H9 (cell line): ENCODE measurements around the gene TENM4. TPM values are rescaled to one million over a fixed set of nuclear protein-coding genes. Genes with fewer than 3 reads are reported as not detected.

Experiments used
- DNase-seq: peaks from one replicate; pipeline ENCODE4 v3.0.0-alpha.2; 2017
- H2AFZ ChIP-seq: one replicate; pipeline ENCODE4 v1.6.1; 2013; ENCODE audit warnings: mild to moderate bottlenecking, low read length, control low read depth, moderate library complexity
- H2AK5ac ChIP-seq: 2 replicates; pipeline ENCODE4 v1.6.1; 2013; ENCODE audit warnings: low read length, control low read depth, mixed read lengths; ENCODE audit not compliant: insufficient read length
- H2BK120ac ChIP-seq: one replicate; pipeline ENCODE4 v1.6.1; 2013; ENCODE audit warnings: low read depth, mild to moderate bottlenecking, low read length, control low read depth, inconsistent platforms; ENCODE audit not compliant: poor library complexity, severe bottlenecking
- H2BK12ac ChIP-seq: 2 replicates; pipeline ENCODE4 v1.6.1; 2013; ENCODE audit warnings: low read length, control low read depth, mixed read lengths, low read depth; ENCODE audit not compliant: insufficient read length
- H2BK15ac ChIP-seq: 2 replicates; pipeline ENCODE4 v1.6.1; 2013; ENCODE audit warnings: low read depth, low read length, control low read depth
- H2BK20ac ChIP-seq: one replicate; pipeline ENCODE4 v1.6.1; 2013; ENCODE audit warnings: low read depth, mild to moderate bottlenecking, low read length, control low read depth, inconsistent platforms; ENCODE audit not compliant: poor library complexity, severe bottlenecking
- H2BK5ac ChIP-seq: 2 replicates; pipeline ENCODE4 v1.6.1; 2013; ENCODE audit warnings: low read length, control low read depth, mixed read lengths; ENCODE audit not compliant: insufficient read length
- H3K14ac ChIP-seq: 2 replicates; pipeline ENCODE4 v1.6.1; 2013; ENCODE audit warnings: low read length, control low read depth; ENCODE audit not compliant: insufficient read depth
- H3K18ac ChIP-seq: 2 replicates; pipeline ENCODE4 v1.6.1; 2013; ENCODE audit warnings: low read depth, mild to moderate bottlenecking, mixed read lengths, low read length, control low read depth; ENCODE audit not compliant: insufficient read length
- H3K23ac ChIP-seq: 2 replicates; pipeline ENCODE4 v1.6.1; 2013; ENCODE audit warnings: low read length, control low read depth, mixed read lengths, low read depth; ENCODE audit not compliant: insufficient read length
- H3K23me2 ChIP-seq: 2 replicates; pipeline ENCODE4 v1.6.1; 2013; ENCODE audit warnings: low read depth, mild to moderate bottlenecking, mixed read lengths, low read length, control low read depth; ENCODE audit not compliant: insufficient read length, poor library complexity, severe bottlenecking
- H3K27ac ChIP-seq: 2 replicates; pipeline ENCODE4 v1.5.1; 2013; ENCODE audit warnings: low read length, control low read depth, mixed read lengths, low read depth; ENCODE audit not compliant: insufficient read length
- H3K27me3 ChIP-seq: 2 replicates; pipeline ENCODE4 v1.6.1; 2013; ENCODE audit warnings: low read length, control low read depth, inconsistent platforms; ENCODE audit not compliant: insufficient read depth
- H3K4ac ChIP-seq: 2 replicates; pipeline ENCODE4 v1.6.1; 2013; ENCODE audit warnings: low read depth, mild to moderate bottlenecking, control low read depth, inconsistent platforms, low read length, moderate library complexity
- H3K4me1 ChIP-seq: 2 replicates; pipeline ENCODE4 v1.6.1; 2013; ENCODE audit warnings: low read length, control low read depth, inconsistent platforms; ENCODE audit not compliant: insufficient read depth
- H3K4me2 ChIP-seq: 2 replicates; pipeline ENCODE4 v1.6.1; 2013; ENCODE audit warnings: low read length, control low read depth, mixed read lengths; ENCODE audit not compliant: insufficient read length, insufficient read depth
- H3K56ac ChIP-seq: 2 replicates; pipeline ENCODE4 v1.6.1; 2013; ENCODE audit warnings: low read depth, mild to moderate bottlenecking, mixed read lengths, low read length, control low read depth; ENCODE audit not compliant: insufficient read length
- H3K79me1 ChIP-seq: 2 replicates; pipeline ENCODE4 v1.6.1; 2013; ENCODE audit warnings: low read depth, mild to moderate bottlenecking, moderate library complexity, low read length, control low read depth, inconsistent platforms; ENCODE audit not compliant: insufficient read depth, poor library complexity, severe bottlenecking
- H3K79me2 ChIP-seq: 2 replicates; pipeline ENCODE4 v1.6.1; 2013; ENCODE audit warnings: low read length, control low read depth, inconsistent platforms; ENCODE audit not compliant: insufficient read depth
- H3K9ac ChIP-seq: 2 replicates; pipeline ENCODE4 v1.6.1; 2013; ENCODE audit warnings: low read length, control low read depth, mixed read lengths; ENCODE audit not compliant: insufficient read length; ENCODE audit errors: extremely low read depth
- H3K9me3 ChIP-seq: one replicate; pipeline ENCODE4 v1.6.1; 2013; ENCODE audit warnings: low read depth, low read length, inconsistent platforms; ENCODE audit not compliant: control insufficient read depth
- H3T11ph ChIP-seq: one replicate; pipeline ENCODE4 v1.6.1; 2013; ENCODE audit warnings: mild to moderate bottlenecking, low read length, control low read depth, inconsistent platforms
- H4K20me1 ChIP-seq: one replicate; pipeline ENCODE4 v1.6.1; 2013; ENCODE audit not compliant: control insufficient read depth, insufficient read length, insufficient read depth
- H4K5ac ChIP-seq: 2 replicates; pipeline ENCODE4 v1.6.1; 2013; ENCODE audit warnings: low read depth, mild to moderate bottlenecking, mixed read lengths, low read length, control low read depth; ENCODE audit not compliant: insufficient read length
- H4K8ac ChIP-seq: replicated peaks from 2 replicates; pipeline ENCODE4 v1.6.1; 2013; ENCODE audit warnings: low read length, control low read depth, mixed read lengths, low read depth; ENCODE audit not compliant: insufficient read length
- H4K91ac ChIP-seq: 2 replicates; pipeline ENCODE4 v1.6.1; 2013; ENCODE audit warnings: low read depth, mild to moderate bottlenecking, moderate library complexity, mixed read lengths, low read length, control low read depth; ENCODE audit not compliant: insufficient read length
- H3K27ac Mint-ChIP-seq, 3 experiments: 2 replicates in 2 of 3; 3 replicates in 1 of 3; pipeline ENCODE4 v1.8.0; 2020 to 2021; ENCODE audit warnings: mixed read lengths in 3 of 3, mild to moderate bottlenecking in 1 of 3, moderate library complexity in 1 of 3
- H3K27me3 Mint-ChIP-seq: 2 replicates; pipeline ENCODE4 v1.8.0; 2021; ENCODE audit warnings: low read depth, mild to moderate bottlenecking, moderate library complexity, mixed read lengths
- H3K36me3 Mint-ChIP-seq, 3 experiments: 2 replicates in 2 of 3; 3 replicates in 1 of 3; pipeline ENCODE4 v1.8.0; 2020 to 2021; ENCODE audit warnings: low read depth in 3 of 3, mixed read lengths in 3 of 3; ENCODE audit not compliant: insufficient read depth in 1 of 3
- H3K4me1 Mint-ChIP-seq, 2 experiments: 2 replicates each; pipeline ENCODE4 v1.8.0; 2020; ENCODE audit warnings: mixed read lengths in 2 of 2
- H3K4me3 Mint-ChIP-seq, 2 experiments: 2 replicates in 1 of 2; 3 replicates in 1 of 2; pipeline ENCODE4 v1.8.0; 2020 to 2021; ENCODE audit warnings: mild to moderate bottlenecking in 2 of 2, mixed read lengths in 2 of 2, moderate library complexity in 1 of 2
- H3K9me3 Mint-ChIP-seq, 2 experiments: 2 replicates in 1 of 2; 3 replicates in 1 of 2; pipeline ENCODE4 v1.8.0; 2020; ENCODE audit warnings: mild to moderate bottlenecking in 2 of 2, mixed read lengths in 2 of 2, moderate library complexity in 1 of 2
- WGBS: extraction: QIAGEN DNeasy Blood & Tissue Kit; methylation state at CpG from one replicate; pipeline ENCODE4 v1.1.7; 2013; ENCODE audit warnings: missing lambda C conversion rate, low lambda C conversion rate, mixed read lengths; ENCODE audit not compliant: insufficient read length; ENCODE audit errors: extremely low coverage; 5-methylcytosine and 5-hydroxymethylcytosine counted together
- total RNA-seq: library from RNA; stranded (reverse); gene quantifications from 2 replicates; pipeline ENCODE4 v1.2.1, GENCODE V29; 2021
- TF ChIP-seq, protein P1 (sequence below): fragments of 200-600 bp; sonication (generic); conservative IDR thresholded peaks from 3 replicates; pipeline ENCODE4 v1.8.0; 2021; ENCODE audit warnings: antibody characterized with exemption, mild to moderate bottlenecking

TENM4 gene
- total RNA-seq, 1 experiment from 2014 or later, result 4.6 TPM

- H4K20me1 ChIP-seq, result no peaks in the 10 kb centered on the region
- no peak overlapping the region for H3K23ac ChIP-seq
- H2BK20ac ChIP-seq, result no peak overlapping the region
- no peak overlapping the region for H3K27ac ChIP-seq
- H3K9me3 Mint-ChIP-seq, result no peaks in the 10 kb centered on the region; a peak in 1 of 5 replicates
- no peak overlapping the region for H2BK5ac ChIP-seq
- H3K4me1 ChIP-seq, result no peaks in the 10 kb centered on the region
- no peak overlapping the region for H3K4me3 Mint-ChIP-seq
- no peak overlapping the region for H3K4me2 ChIP-seq
- H3K14ac ChIP-seq, result no peak overlapping the region
- no peaks in the 10 kb centered on the region for H3K79me1 ChIP-seq
- TF ChIP-seq, protein P1, sequence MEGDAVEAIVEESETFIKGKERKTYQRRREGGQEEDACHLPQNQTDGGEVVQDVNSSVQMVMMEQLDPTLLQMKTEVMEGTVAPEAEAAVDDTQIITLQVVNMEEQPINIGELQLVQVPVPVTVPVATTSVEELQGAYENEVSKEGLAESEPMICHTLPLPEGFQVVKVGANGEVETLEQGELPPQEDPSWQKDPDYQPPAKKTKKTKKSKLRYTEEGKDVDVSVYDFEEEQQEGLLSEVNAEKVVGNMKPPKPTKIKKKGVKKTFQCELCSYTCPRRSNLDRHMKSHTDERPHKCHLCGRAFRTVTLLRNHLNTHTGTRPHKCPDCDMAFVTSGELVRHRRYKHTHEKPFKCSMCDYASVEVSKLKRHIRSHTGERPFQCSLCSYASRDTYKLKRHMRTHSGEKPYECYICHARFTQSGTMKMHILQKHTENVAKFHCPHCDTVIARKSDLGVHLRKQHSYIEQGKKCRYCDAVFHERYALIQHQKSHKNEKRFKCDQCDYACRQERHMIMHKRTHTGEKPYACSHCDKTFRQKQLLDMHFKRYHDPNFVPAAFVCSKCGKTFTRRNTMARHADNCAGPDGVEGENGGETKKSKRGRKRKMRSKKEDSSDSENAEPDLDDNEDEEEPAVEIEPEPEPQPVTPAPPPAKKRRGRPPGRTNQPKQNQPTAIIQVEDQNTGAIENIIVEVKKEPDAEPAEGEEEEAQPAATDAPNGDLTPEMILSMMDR, result no peak
- H3K79me2 ChIP-seq, result no peaks in the 10 kb centered on the region
- H4K8ac ChIP-seq, result no peak overlapping the region
- H3K18ac ChIP-seq, result no peak overlapping the region
- H3K23me2 ChIP-seq, result no peaks in the 10 kb centered on the region
- H3K4ac ChIP-seq, result no peak overlapping the region
- H2BK12ac ChIP-seq, result no peak overlapping the region
- no peak overlapping the region for H2AFZ ChIP-seq
- H3K27me3 ChIP-seq, result no peaks in the 10 kb centered on the region
- no peak overlapping the region; a peak in 1 of 7 replicates for H3K27ac Mint-ChIP-seq
- no peak overlapping the region for H3K9ac ChIP-seq
- no peaks in the 10 kb centered on the region for H3K9me3 ChIP-seq
- no CpG with 5 or more reads among the region's 3 CpGs for WGBS
- H2AK5ac ChIP-seq, result no peak overlapping the region
- H2BK15ac ChIP-seq, result no peak overlapping the region
- no peak overlapping the region for H4K91ac ChIP-seq
- peaks cover 9 to 18% of the 10 kb centered on the region in 2 experiments for H3K4me1 Mint-ChIP-seq
- DNase-seq, result no peak
- H3T11ph ChIP-seq, result no peak overlapping the region
- H3K36me3 Mint-ChIP-seq, result no peaks in the 10 kb centered on the region
- no peak overlapping the region for H2BK120ac ChIP-seq
- H3K56ac ChIP-seq, result no peak overlapping the region
- no peaks in the 10 kb centered on the region for H3K27me3 Mint-ChIP-seq
- H4K5ac ChIP-seq, result no peak overlapping the region
Measured at GRCh38 chr11:79255965-79256364, 184.9 kb downstream of the TENM4 start.
